Activated CD4-positive, alpha-beta T cell treated with anti-CD3 and anti-CD28 coated beads, Interleukin-2, Interleukin-6, amounts not matched to agents 100 ng/mL and 50 ng/mL, durations not matched to agents 16 hours and 8 hours (primary cell): ENCODE results near the gene DHDDS.

Experiments used
- DNase-seq: peaks from one replicate; pipeline ENCODE4 v3.0.0-alpha.2; 2020

DHDDS gene

GRCh38 chr1:26418865-26419349 lies 13.2 kb upstream of the DHDDS start:
- no peak for DNase-seq

- DNase-seq: no peak
Measured at GRCh38 chr1:26419494-26419893, 12.6 kb upstream of the DHDDS start.

GRCh38 chr1:26429721-26430120 lies 2.4 kb upstream of the DHDDS start:
- DNase-seq: no peak

- DNase-seq: no peak
Measured at GRCh38 chr1:26432793-26433192, 672 bp downstream of the DHDDS start.

GRCh38 chr1:26434161-26434752 lies 2.1 kb downstream of the DHDDS start:
- DNase-seq: no peak

GRCh38 chr1:26438041-26438440 lies 5.9 kb downstream of the DHDDS start:
- DNase-seq: no peak

- no peak for DNase-seq
Measured at GRCh38 chr1:26440259-26440658, 8.1 kb downstream of the DHDDS start.

GRCh38 chr1:26449868-26450267 lies 17.7 kb downstream of the DHDDS start:
- no peak for DNase-seq

GRCh38 chr1:26450908-26451307 lies 18.8 kb downstream of the DHDDS start:
- no peak for DNase-seq

- DNase-seq: no peak
Measured at GRCh38 chr1:26452459-26453183, 20.5 kb downstream of the DHDDS start.

- no peak for DNase-seq
Measured at GRCh38 chr1:26459148-26459547, 27.0 kb downstream of the DHDDS start.

GRCh38 chr1:26459573-26460031 lies 27.5 kb downstream of the DHDDS start:
- no peak for DNase-seq

- DNase-seq: no peak
Measured at GRCh38 chr1:26468911-26469310, 36.8 kb downstream of the DHDDS start.

GRCh38 chr1:26469558-26469957 lies 37.4 kb downstream of the DHDDS start:
- DNase-seq: no peak

GRCh38 chr1:26470878-26471497 lies 38.9 kb downstream of the DHDDS start:
- DNase-seq: no peak

- peak; percentile 58 for DNase-seq
Measured at GRCh38 chr1:26471498-26472319, 39.6 kb downstream of the DHDDS start.

GRCh38 chr1:26472320-26472900 lies 40.3 kb downstream of the DHDDS start, which contains the start of gene HMGN2:
Gene HMGN2, plus strand, starts transcription at chr1:26472440. Its CDS starts 173 bp downstream, at chr1:26472613.
- DNase-seq: peak; percentile 95

GRCh38 chr1:26472901-26473845 lies 41.1 kb downstream of the DHDDS start:
- DNase-seq: peak; percentile 96

GRCh38 chr1:26474818-26475217 lies 42.7 kb downstream of the DHDDS start:
- DNase-seq: no peak

- no peak for DNase-seq
Measured at GRCh38 chr1:26475989-26476388, 43.9 kb downstream of the DHDDS start.

GRCh38 chr1:26476958-26477357 lies 44.8 kb downstream of the DHDDS start:
- DNase-seq: no peak
